Testis (tissue), 5 donors: Measurements from ENCODE around the gene GCFC2. TPM values are rescaled to one million over a fixed set of nuclear protein-coding genes. Genes with fewer than 3 reads are reported as not detected.

Experiments
- DNase-seq: peaks from one replicate; pipeline ENCODE4 v3.0.0-alpha.2; 2019
- H3K27ac ChIP-seq, 2 donors: fragments of 200-600 bp; sonication (generic); one replicate each; pipeline ENCODE4 v1.5.1; 2019
- H3K27me3 ChIP-seq: fragments of 200-600 bp; sonication (generic); one replicate; pipeline ENCODE4 v1.5.1; 2019
- H3K36me3 ChIP-seq: fragments of 200-600 bp; sonication (generic); one replicate; pipeline ENCODE4 v1.5.1; 2017; ENCODE audit warnings: low read depth; ENCODE audit errors: missing control alignments
- H3K4me1 ChIP-seq: fragments of 200-600 bp; sonication (generic); one replicate; pipeline ENCODE4 v1.5.1; 2019
- H3K4me3 ChIP-seq, 2 donors: fragments of 200-600 bp; sonication (generic); one replicate each; pipeline ENCODE4 v1.5.1; 2017 to 2019
- H3K9me3 ChIP-seq: fragments of 200-600 bp; sonication (generic); one replicate; pipeline ENCODE4 v1.5.1; 2017
- POLR2A ChIP-seq: fragments of 450-650 bp; IDR thresholded peaks from one replicate; pipeline ENCODE4 v1.6.1; 2017; ENCODE audit warnings: antibody characterized with exemption, mild to moderate bottlenecking, moderate library complexity
- WGBS, 2 donors: methylation state at CpG; one replicate each; pipeline ENCODE4 v1.1.5; 2018; 5-methylcytosine and 5-hydroxymethylcytosine counted together
- intact Hi-C: fragments of 100-400 bp; cut with DNase I; formaldehyde crosslinking; loops from one replicate; pipeline ENCODE4 v1.15.1; 2023; ENCODE audit warnings: low total_unique reads
- long read RNA-seq, 2 donors: transcript quantifications; one replicate each; lab custom pipeline, GENCODE V29; 2026
- polyA plus RNA-seq: library from polyadenylated mRNA; stranded (reverse); fragments of 350-450 nt; fragmentation: Illumina TruSeq; extraction: RNeasy Lipid Tissue Mini Kit (QIAGEN cat#74804); gene quantifications from one replicate; pipeline ENCODE4 v1.2.3, GENCODE V29; 2014; ENCODE audit warnings: low read depth, low replicate concordance; ENCODE audit not compliant: insufficient read depth
- total RNA-seq, 2 donors: library from RNA; depleted of rRNA; stranded (reverse); fragments of >200 nt; gene quantifications; one replicate each; pipeline ENCODE4 v1.2.3, GENCODE V29; 2016
- TF ChIP-seq, protein P1 (sequence below), 3 experiments: fragments of 450-650 bp in 2 of 3; fragments of 200-600 bp in 1 of 3; sonication (generic) in 1 of 3; IDR thresholded peaks; one replicate each; pipeline ENCODE4 v1.5.1; 2016 to 2019; ENCODE audit warnings: antibody characterized with exemption in 3 of 3, mild to moderate bottlenecking in 2 of 3, moderate library complexity in 1 of 3

GCFC2 gene
- total RNA-seq: 10 to 100 TPM; 33.0 to 40.4 TPM
- 19.2 TPM for polyA plus RNA-seq
- long read RNA-seq, donor 1, full-length matches to known transcripts: 6 of 21 reads
- long read RNA-seq, donor 1, partial matches to known transcripts: 15 of 21 reads
- long read RNA-seq, donor 1, other reads (novel, unspliced or antisense): 0 of 21 reads
- long read RNA-seq, donor 2, full-length matches to known transcripts: 4 of 4 reads
- long read RNA-seq, donor 2, partial matches to known transcripts: 0 of 4 reads
- long read RNA-seq, donor 2, other reads (novel, unspliced or antisense): 0 of 4 reads

GRCh38 chr2:75710577-75711253, at the start of gene GCFC2:
TSS of gene GCFC2 (minus strand) at chr2:75710915. CDS start at chr2:75710855, 60 bp downstream.
- TF ChIP-seq POLR2A: no peak
- TF ChIP-seq, protein P1, sequence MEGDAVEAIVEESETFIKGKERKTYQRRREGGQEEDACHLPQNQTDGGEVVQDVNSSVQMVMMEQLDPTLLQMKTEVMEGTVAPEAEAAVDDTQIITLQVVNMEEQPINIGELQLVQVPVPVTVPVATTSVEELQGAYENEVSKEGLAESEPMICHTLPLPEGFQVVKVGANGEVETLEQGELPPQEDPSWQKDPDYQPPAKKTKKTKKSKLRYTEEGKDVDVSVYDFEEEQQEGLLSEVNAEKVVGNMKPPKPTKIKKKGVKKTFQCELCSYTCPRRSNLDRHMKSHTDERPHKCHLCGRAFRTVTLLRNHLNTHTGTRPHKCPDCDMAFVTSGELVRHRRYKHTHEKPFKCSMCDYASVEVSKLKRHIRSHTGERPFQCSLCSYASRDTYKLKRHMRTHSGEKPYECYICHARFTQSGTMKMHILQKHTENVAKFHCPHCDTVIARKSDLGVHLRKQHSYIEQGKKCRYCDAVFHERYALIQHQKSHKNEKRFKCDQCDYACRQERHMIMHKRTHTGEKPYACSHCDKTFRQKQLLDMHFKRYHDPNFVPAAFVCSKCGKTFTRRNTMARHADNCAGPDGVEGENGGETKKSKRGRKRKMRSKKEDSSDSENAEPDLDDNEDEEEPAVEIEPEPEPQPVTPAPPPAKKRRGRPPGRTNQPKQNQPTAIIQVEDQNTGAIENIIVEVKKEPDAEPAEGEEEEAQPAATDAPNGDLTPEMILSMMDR (IDR thresholded peaks at IDR 0.05): peak in 1 of 3 experiments; percentile 23
- WGBS, 2 donors: 1 to 2% methylated on average over 16 to 39 of the region's 66 CpGs
- Histone ChIP-seq H3K9me3 (no peaks in the 10 kb centered on the region), H3K36me3 (no peaks in the 10 kb centered on the region), H3K4me1 (peaks cover 6% of the 10 kb centered on the region), H3K27ac (peak within 1 kb of the TSS; percentile 94 to 97), H3K27me3 (no peaks in the 10 kb centered on the region), H3K4me3 (peak within 1 kb of the TSS; percentile 81 to 96)
- DNase-seq: peak; percentile 96
- intact Hi-C loops: no loop called here

DNA sequence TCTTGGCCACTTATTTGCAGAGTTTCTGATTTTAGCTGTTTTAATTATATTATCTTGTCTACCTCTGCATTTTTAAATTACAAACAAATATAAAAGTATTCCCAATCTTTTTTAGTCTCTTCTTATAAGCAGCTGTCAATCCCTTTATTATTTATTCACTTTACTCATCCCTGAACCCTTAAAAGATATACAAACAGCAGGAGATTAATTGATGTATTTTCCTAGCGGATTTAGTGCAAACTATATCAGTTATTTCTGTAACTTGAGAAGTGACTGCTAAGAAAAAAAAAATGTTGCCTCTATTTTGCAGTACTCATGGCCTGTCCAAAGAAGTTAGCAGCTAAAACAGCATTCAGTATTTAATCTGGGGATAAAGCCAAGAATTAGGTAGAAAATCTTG, 42.1 kb upstream of the GCFC2 start:
- no peak for TF ChIP-seq POLR2A
- TF ChIP-seq, protein P1 (IDR thresholded peaks at IDR 0.05): no peak
- intact Hi-C loops: no loop called here
- H3K4me3 ChIP-seq: no peak overlapping the region
- no peaks in the 10 kb centered on the region for H3K36me3 ChIP-seq
- H3K4me1 ChIP-seq: no peaks in the 10 kb centered on the region
- DNase-seq: no peak
- H3K27ac ChIP-seq: no peak overlapping the region
- H3K9me3 ChIP-seq: no peaks in the 10 kb centered on the region
- WGBS, 2 donors: 59 to 64% methylated on average over 1 of the region's 1 CpG
- H3K27me3 ChIP-seq: no peaks in the 10 kb centered on the region

GRCh38 chr2:75751824-75752468, 41.2 kb upstream of the GCFC2 start:
- intact Hi-C loops: no loop called here
- Histone ChIP-seq H3K36me3 (no peaks in the 10 kb centered on the region), H3K27me3 (no peaks in the 10 kb centered on the region), H3K9me3 (no peaks in the 10 kb centered on the region), H3K4me1 (no peaks in the 10 kb centered on the region), H3K4me3 (no peak overlapping the region), H3K27ac (no peak overlapping the region)
- DNase-seq: no peak
- WGBS, 2 donors: 89 to 92% methylated on average over 5 of the region's 5 CpGs
- no peak for TF ChIP-seq POLR2A
- TF ChIP-seq, protein P1 (IDR thresholded peaks at IDR 0.05): no peak

GRCh38 chr2:75751360-75751759, 40.6 kb upstream of the GCFC2 start:
- H3K36me3 ChIP-seq: no peaks in the 10 kb centered on the region
- no peak for TF ChIP-seq POLR2A
- no peak for DNase-seq
- no peak overlapping the region for H3K4me3 ChIP-seq
- H3K9me3 ChIP-seq: no peaks in the 10 kb centered on the region
- 92 to 96% methylated on average over 4 of the region's 4 CpGs for WGBS, 2 donors
- H3K4me1 ChIP-seq: no peaks in the 10 kb centered on the region
- no peak overlapping the region for H3K27ac ChIP-seq
- no peaks in the 10 kb centered on the region for H3K27me3 ChIP-seq
- intact Hi-C loops: no loop called here

- Histone ChIP-seq H3K4me1 (no peaks in the 10 kb centered on the region), H3K36me3 (no peaks in the 10 kb centered on the region), H3K4me3 (no peak overlapping the region), H3K9me3 (no peaks in the 10 kb centered on the region), H3K27me3 (no peaks in the 10 kb centered on the region), H3K27ac (no peak overlapping the region)
- TF ChIP-seq POLR2A: no peak
- TF ChIP-seq, protein P1 (IDR thresholded peaks at IDR 0.05): no peak
- 88 to 96% methylated on average over 1 of the region's 1 CpG for WGBS, 2 donors
- intact Hi-C loops: no loop called here
- no peak for DNase-seq
Measured at GRCh38 chr2:75737961-75738360, 27.2 kb upstream of the GCFC2 start.
